Neural crest cell (in vitro differentiated cells): ENCODE measurements around the gene PRKAG2. TPM values are rescaled to one million over a fixed set of nuclear protein-coding genes. Genes with fewer than 3 reads are reported as not detected.

ENCODE experiments used
- DNase-seq: peaks from one replicate; pipeline ENCODE4 v3.0.0; 2021; ENCODE audit warnings: low read depth, mixed read lengths, low spot score
- H3K27ac Mint-ChIP-seq: one replicate; pipeline ENCODE4 v1.8.0; 2021; ENCODE audit warnings: mild to moderate bottlenecking, mixed read lengths; ENCODE audit not compliant: unreplicated experiment
- H3K27me3 Mint-ChIP-seq: 2 replicates; pipeline ENCODE4 v1.8.0; 2021; ENCODE audit warnings: low read depth, mild to moderate bottlenecking, mixed read lengths
- H3K36me3 Mint-ChIP-seq: 2 replicates; pipeline ENCODE4 v1.8.0; 2021; ENCODE audit warnings: low read depth, mild to moderate bottlenecking, mixed read lengths
- H3K4me1 Mint-ChIP-seq: 2 replicates; pipeline ENCODE4 v1.8.0; 2021; ENCODE audit warnings: mixed read lengths
- H3K4me3 Mint-ChIP-seq: one replicate; pipeline ENCODE4 v1.8.0; 2021; ENCODE audit warnings: mild to moderate bottlenecking, mixed read lengths
- H3K9me3 Mint-ChIP-seq: 2 replicates; pipeline ENCODE4 v1.8.0; 2021; ENCODE audit warnings: mixed read lengths
- CTCF ChIP-seq: fragments of 200-600 bp; sonication (generic); conservative IDR thresholded peaks from 2 replicates; pipeline ENCODE4 v1.5.0; 2021; ENCODE audit warnings: antibody characterized with exemption, mild to moderate bottlenecking
- total RNA-seq: library from RNA; stranded (reverse); gene quantifications from 2 replicates; pipeline ENCODE4 v1.2.1, GENCODE V29; 2021

The PRKAG2 gene
- total RNA-seq, 1 donor from 2014 or later: 12.5 TPM

GRCh38 chr7:151725844-151726651 lies 150.9 kb downstream of the PRKAG2 start:
- no peak for TF ChIP-seq CTCF
- no peak for DNase-seq
- Mint-ChIP-seq H3K27me3 (no peaks in the 10 kb centered on the region), H3K27ac (peak overlapping the region; percentile 41), H3K9me3 (no peaks in the 10 kb centered on the region), H3K36me3 (no peaks in the 10 kb centered on the region), H3K4me3 (no peak overlapping the region), H3K4me1 (peaks cover 22% of the 10 kb centered on the region)

GRCh38 chr7:151724920-151725584 lies 151.9 kb downstream of the PRKAG2 start:
- no peaks in the 10 kb centered on the region for H3K36me3 Mint-ChIP-seq
- no peaks in the 10 kb centered on the region for H3K27me3 Mint-ChIP-seq
- no peak for DNase-seq
- H3K27ac Mint-ChIP-seq: no peak overlapping the region
- TF ChIP-seq CTCF: no peak
- H3K9me3 Mint-ChIP-seq: no peaks in the 10 kb centered on the region
- peaks cover 22% of the 10 kb centered on the region for H3K4me1 Mint-ChIP-seq
- no peak overlapping the region for H3K4me3 Mint-ChIP-seq

GRCh38 chr7:151724250-151724915 lies 152.5 kb downstream of the PRKAG2 start:
- H3K27ac Mint-ChIP-seq: no peak overlapping the region
- H3K27me3 Mint-ChIP-seq: no peaks in the 10 kb centered on the region
- TF ChIP-seq CTCF: no peak
- H3K4me1 Mint-ChIP-seq: peaks cover 23% of the 10 kb centered on the region
- H3K36me3 Mint-ChIP-seq: no peaks in the 10 kb centered on the region
- no peaks in the 10 kb centered on the region for H3K9me3 Mint-ChIP-seq
- H3K4me3 Mint-ChIP-seq: no peak overlapping the region
- DNase-seq: no peak

- no peak for TF ChIP-seq CTCF
- Mint-ChIP-seq H3K27ac (no peak overlapping the region), H3K4me1 (peaks cover 20% of the 10 kb centered on the region)
Measured at GRCh38 chr7:151723321-151723720, 153.6 kb downstream of the PRKAG2 start.

GRCh38 chr7:151722533-151722932 lies 154.4 kb downstream of the PRKAG2 start:
- no peak for TF ChIP-seq CTCF
- Mint-ChIP-seq H3K36me3 (no peaks in the 10 kb centered on the region), H3K4me1 (peaks cover 15% of the 10 kb centered on the region), H3K27me3 (no peaks in the 10 kb centered on the region), H3K9me3 (no peaks in the 10 kb centered on the region), H3K4me3 (no peak overlapping the region), H3K27ac (no peak overlapping the region)
- DNase-seq: no peak

More at GRCh38 chr7:151723321-151723720, 153.6 kb downstream of the PRKAG2 start:
- H3K9me3 Mint-ChIP-seq: no peaks in the 10 kb centered on the region
- H3K4me3 Mint-ChIP-seq: no peak overlapping the region
- H3K27me3 Mint-ChIP-seq: no peaks in the 10 kb centered on the region
- H3K36me3 Mint-ChIP-seq: no peaks in the 10 kb centered on the region
- no peak for DNase-seq
